HepG2 (cell line): ENCODE results near the gene UBR3. TPM values are rescaled to one million over a fixed set of nuclear protein-coding genes. Genes with fewer than 3 reads are reported as not detected.

Experiments used
- CHCHD3 ChIP-seq: sonication (generic); formaldehyde crosslinking; IDR thresholded peaks from 2 replicates; pipeline ENCODE4 v1.8.0; 2022; ENCODE audit warnings: mild to moderate bottlenecking, missing genetic modification reagents, moderate library complexity
- CREB3 ChIP-seq: sonication (generic); formaldehyde crosslinking; IDR thresholded peaks from 2 replicates; pipeline ENCODE4 v1.5.0; 2020; ENCODE audit warnings: missing genetic modification reagents
- HNF4G ChIP-seq, 2 experiments: sonication (generic) in 1 of 2; formaldehyde crosslinking in 1 of 2; IDR thresholded peaks; 2 replicates each; pipeline versions ENCODE4 v1.4.0 to v1.6.1; 2011 to 2020; ENCODE audit warnings: borderline replicate concordance in 2 of 2, low read depth in 2 of 2, mild to moderate bottlenecking in 2 of 2, low read length in 1 of 2, missing genetic modification reagents in 1 of 2, moderate library complexity in 1 of 2
- IKZF4 ChIP-seq: sonication (generic); formaldehyde crosslinking; IDR thresholded peaks from 2 replicates; pipeline ENCODE4 v1.5.1; 2020; ENCODE audit warnings: borderline replicate concordance, mild to moderate bottlenecking, low read depth, missing genetic modification reagents; ENCODE audit errors: not compliant biosample characterization
- KDM5B ChIP-seq: sonication (generic); formaldehyde crosslinking; IDR thresholded peaks from 2 replicates; pipeline ENCODE4 v1.4.0; 2020; ENCODE audit warnings: missing genetic modification reagents, mild to moderate bottlenecking, borderline replicate concordance
- MAFK ChIP-seq, 2 experiments: IDR thresholded peaks in 1 of 2; conservative IDR thresholded peaks in 1 of 2; 2 replicates each; pipeline ENCODE4 v1.6.1; 2011; ENCODE audit warnings: improper control_type of control experiment in 2 of 2, low read length in 2 of 2
- NCOA5 ChIP-seq: sonication (generic); formaldehyde crosslinking; IDR thresholded peaks from 2 replicates; pipeline ENCODE4 v1.4.0; 2020; ENCODE audit warnings: missing genetic modification reagents
- NFE2L2 ChIP-seq: fragments of 150-350 bp; IDR thresholded peaks from 2 replicates; pipeline ENCODE4 v1.6.1; 2014; ENCODE audit warnings: low read length
- NFRKB ChIP-seq: fragments of 450-650 bp; IDR thresholded peaks from 2 replicates; pipeline ENCODE4 v1.6.1; 2017
- NR2F2 ChIP-seq: IDR thresholded peaks from 2 replicates; pipeline ENCODE4 v1.6.1; 2012; ENCODE audit warnings: low read depth, inconsistent platforms, borderline replicate concordance
- ONECUT2 ChIP-seq: sonication (generic); formaldehyde crosslinking; IDR thresholded peaks from 2 replicates; pipeline ENCODE4 v1.4.0; 2020; ENCODE audit warnings: missing genetic modification reagents
- PAX8 ChIP-seq: sonication (generic); formaldehyde crosslinking; IDR thresholded peaks from 2 replicates; pipeline ENCODE4 v1.8.0; 2022; ENCODE audit warnings: mild to moderate bottlenecking, missing genetic modification reagents, borderline replicate concordance
- PHF20 ChIP-seq: sonication (generic); formaldehyde crosslinking; IDR thresholded peaks from 2 replicates; pipeline ENCODE4 v1.5.0; 2020; ENCODE audit warnings: mild to moderate bottlenecking, missing genetic modification reagents
- SCMH1 ChIP-seq: sonication (generic); formaldehyde crosslinking; IDR thresholded peaks from 2 replicates; pipeline ENCODE4 v1.9.0; 2021; ENCODE audit warnings: missing genetic modification reagents, mild to moderate bottlenecking, borderline replicate concordance
- ZBTB10 ChIP-seq: sonication (generic); formaldehyde crosslinking; IDR thresholded peaks from 2 replicates; pipeline ENCODE4 v1.4.0; 2020; ENCODE audit warnings: missing genetic modification reagents, borderline replicate concordance
- ZBTB20 ChIP-seq: sonication (generic); formaldehyde crosslinking; IDR thresholded peaks from 2 replicates; pipeline ENCODE4 v1.8.1; 2023; ENCODE audit warnings: missing genetic modification reagents, low read depth, mild to moderate bottlenecking, borderline replicate concordance
- ZBTB37 ChIP-seq: sonication (generic); formaldehyde crosslinking; IDR thresholded peaks from 2 replicates; pipeline ENCODE4 v1.4.0; 2020; ENCODE audit warnings: mild to moderate bottlenecking, missing genetic modification reagents
- ZNF121 ChIP-seq: sonication (generic); formaldehyde crosslinking; IDR thresholded peaks from 2 replicates; pipeline ENCODE4 v1.5.0; 2020; ENCODE audit warnings: mild to moderate bottlenecking, missing genetic modification reagents
- ZNF136 ChIP-seq: sonication (generic); formaldehyde crosslinking; IDR thresholded peaks from 2 replicates; pipeline ENCODE4 v1.8.1; 2022; ENCODE audit warnings: low read depth, mild to moderate bottlenecking, moderate library complexity, missing genetic modification reagents
- ZNF138 ChIP-seq: sonication (generic); formaldehyde crosslinking; IDR thresholded peaks from 2 replicates; pipeline ENCODE4 v1.5.0; 2020; ENCODE audit warnings: mild to moderate bottlenecking, low read depth, missing genetic modification reagents
- ZNF414 ChIP-seq: sonication (generic); formaldehyde crosslinking; IDR thresholded peaks from 2 replicates; pipeline ENCODE4 v1.5.0; 2020; ENCODE audit warnings: missing genetic modification reagents
- ZNF451 ChIP-seq: sonication (generic); formaldehyde crosslinking; IDR thresholded peaks from 2 replicates; pipeline ENCODE4 v1.5.0; 2020; ENCODE audit warnings: mild to moderate bottlenecking, missing genetic modification reagents
- ZNF775 ChIP-seq: sonication (generic); formaldehyde crosslinking; IDR thresholded peaks from 2 replicates; pipeline ENCODE4 v1.4.0; 2020; ENCODE audit warnings: missing genetic modification reagents, mild to moderate bottlenecking, moderate library complexity, borderline replicate concordance
- ZNF792 ChIP-seq: IDR thresholded peaks from 2 replicates; pipeline ENCODE4 v1.6.1; 2016
- polyA plus RNA-seq, 8 experiments: library from polyadenylated mRNA; depleted of rRNA in 3 of 8; stranded (reverse) in 7 of 8; unstranded in 1 of 8; fragments of >200 nt; fragmentation: Illumina TruSeq in 4 of 8; extraction: Trizol in 4 of 8; gene quantifications; 2 replicates each; pipeline versions ENCODE4 v1.2.1 to v1.2.3, GENCODE V29; 2011 to 2016; ENCODE audit warnings: low read depth in 4 of 8, missing spikeins in 1 of 8, mixed read lengths in 1 of 8; ENCODE audit not compliant: insufficient read depth in 1 of 8
- total RNA-seq, 5 experiments: library from RNA; depleted of rRNA; stranded (reverse); fragments of >200 nt; fragmentation: Illumina TruSeq; extraction: Trizol; gene quantifications; 2 replicates each; pipeline ENCODE4 v1.2.3, GENCODE V29; 2016; ENCODE audit warnings: low read depth in 1 of 5

Gene UBR3
- total and polyA plus RNA-seq, 2 of the 13 experiments (the other 11 are each of a cell fraction or from before 2014, with no cell fraction given): 15.1 to 28.0 TPM

GRCh38 chr2:169798718-169799592 is 28.3 kb upstream of the UBR3 start, which contains the start of gene SSB (continued):
- TF ChIP-seq PAX8 (CRISPR knock-in tag) (no peak), ONECUT2 (CRISPR knock-in tag) (no peak), ZNF414 (CRISPR knock-in tag) (peak; percentile 61; the same call in 1 of the 2 replicates), NCOA5 (no peak), ZNF792 (CRISPR knock-in tag) (peak; percentile 91; the same call in 1 of the 2 replicates), ZNF121 (no peak), HNF4G (IDR thresholded peaks at IDR 0.05; ENCODE audit: borderline replicate concordance, low read depth, low read length) (no peak), HNF4G (CRISPR knock-in tag; IDR thresholded peaks at IDR 0.05; ENCODE audit: borderline replicate concordance, low read depth) (peak; percentile 75), MAFK (conservative IDR thresholded peaks at IDR 0.05 in 1 of 2, IDR thresholded peaks at IDR 0.05 in 1 of 2; ENCODE audit: low read length in 2 of 2) (no peak), ZBTB10 (CRISPR knock-in tag) (no peak), ZNF136 (CRISPR knock-in tag) (no peak), CHCHD3 (CRISPR knock-in tag) (no peak), KDM5B (peak; percentile 96), ZBTB37 (CRISPR knock-in tag) (no peak), SCMH1 (CRISPR knock-in tag) (no peak), ZNF138 (CRISPR knock-in tag) (no peak; the same call in 1 of the 2 replicates), ZBTB20 (CRISPR knock-in tag) (0 out of 2 replicates have a peak, but pooled peaks have one; percentile 32), IKZF4 (CRISPR knock-in tag) (peak; percentile 24), PHF20 (CRISPR knock-in tag) (peak; percentile 66; the same call in 1 of the 2 replicates), NR2F2 (peak; percentile 23; the same call in 1 of the 2 replicates), CREB3 (no peak), NFRKB (no peak), ZNF775 (CRISPR knock-in tag) (no peak), NFE2L2 (no peak), ZNF451 (peak; percentile 84; the same call in 1 of the 2 replicates)
